Activated CD4-positive, alpha-beta T cell treated with anti-CD3 and anti-CD28 coated beads for 48 hours (primary cell): ENCODE data around the gene GOLGA7B.

ENCODE experiments used
- DNase-seq: peaks from one replicate; pipeline ENCODE4 v3.0.0-alpha.2; 2020

The GOLGA7B gene

GRCh38 chr10:97896756-97897358 is 47.2 kb downstream of the GOLGA7B start:
- no peak for DNase-seq

GRCh38 chr10:97898429-97898828 is 48.8 kb downstream of the GOLGA7B start:
- DNase-seq = no peak

- no peak for DNase-seq
These were observed 51.7 kb downstream of the GOLGA7B start for GRCh38 chr10:97901381-97901780.

- DNase-seq = no peak
These were observed 53.7 kb downstream of the GOLGA7B start for GRCh38 chr10:97903128-97904017.

- no peak for DNase-seq
These were observed 54.4 kb downstream of the GOLGA7B start for GRCh38 chr10:97904018-97904381.

- no peak for DNase-seq
These were observed 54.9 kb downstream of the GOLGA7B start for GRCh38 chr10:97904576-97904975.

- no peak for DNase-seq
These were observed 55.6 kb downstream of the GOLGA7B start for GRCh38 chr10:97905276-97905675.

GRCh38 chr10:97907211-97907610 is 57.6 kb downstream of the GOLGA7B start:
- no peak for DNase-seq

GRCh38 chr10:97907830-97908229 is 58.2 kb downstream of the GOLGA7B start:
- no peak for DNase-seq

- DNase-seq = no peak
These were observed 61.0 kb downstream of the GOLGA7B start for GRCh38 chr10:97910661-97911060.

GRCh38 chr10:97911217-97911616 is 61.6 kb downstream of the GOLGA7B start:
- no peak for DNase-seq

GRCh38 chr10:97913193-97913592 is 63.5 kb downstream of the GOLGA7B start:
- no peak for DNase-seq

- no peak for DNase-seq
These were observed 64.0 kb downstream of the GOLGA7B start for GRCh38 chr10:97913614-97914013.

GRCh38 chr10:97914171-97914836 is 64.7 kb downstream of the GOLGA7B start:
- no peak for DNase-seq

GRCh38 chr10:97914837-97915211 is 65.2 kb downstream of the GOLGA7B start:
- DNase-seq = peak; percentile 88

- DNase-seq = no peak
These were observed 65.9 kb downstream of the GOLGA7B start for GRCh38 chr10:97915346-97916131.

- DNase-seq = no peak
These were observed 66.9 kb downstream of the GOLGA7B start for GRCh38 chr10:97916586-97916985.

- no peak for DNase-seq
These were observed 69.4 kb downstream of the GOLGA7B start for GRCh38 chr10:97919012-97919411.

GRCh38 chr10:97920865-97921264 is 71.2 kb downstream of the GOLGA7B start:
- no peak for DNase-seq
